Activated T-helper 17 cell treated with anti-CD3 and anti-CD28 coated beads, Interleukin-2, amount 50 U/mL, for 72 hours (primary cell): ENCODE results near the gene MAPKAPK2. TPM values are rescaled to one million over a fixed set of nuclear protein-coding genes. Genes with fewer than 3 reads are reported as not detected.

ENCODE experiments used
- ATAC-seq: fragments of 150-1000 bp; cut with Tn5 transposase; replicated peaks from 2 replicates; pipeline ENCODE4 v1.10.0; 2021; ENCODE audit warnings: mild to moderate bottlenecking, moderate library complexity
- H3K27ac Mint-ChIP-seq: one replicate; pipeline ENCODE4 v1.8.0; 2022; ENCODE audit warnings: mixed read lengths
- H3K27me3 Mint-ChIP-seq: one replicate; pipeline ENCODE4 v1.8.0; 2022; ENCODE audit warnings: mixed read lengths
- H3K36me3 Mint-ChIP-seq: one replicate; pipeline ENCODE4 v1.8.0; 2022; ENCODE audit warnings: low read depth, mild to moderate bottlenecking, mixed read lengths
- H3K4me1 Mint-ChIP-seq: one replicate; pipeline ENCODE4 v1.8.0; 2022; ENCODE audit warnings: mixed read lengths
- H3K4me3 Mint-ChIP-seq: one replicate; pipeline ENCODE4 v1.8.0; 2022; ENCODE audit warnings: mild to moderate bottlenecking, mixed read lengths
- H3K9me3 Mint-ChIP-seq: one replicate; pipeline ENCODE4 v1.8.0; 2022; ENCODE audit warnings: mixed read lengths
- total RNA-seq, 2 donors: library from RNA; stranded (reverse); gene quantifications; one replicate each; pipeline ENCODE4 v1.2.3, GENCODE V29; 2022

The MAPKAPK2 gene
- total RNA-seq, 2 donors from 2014 or later, result 64.6 to 85.3 TPM

GRCh38 chr1:206737729-206738201 is 53.1 kb downstream of the MAPKAPK2 start:
- Mint-ChIP-seq H3K27ac (peak overlapping the region; percentile 75), H3K36me3 (peaks cover 51% of the 10 kb centered on the region), H3K4me3 (peak overlapping the region; percentile 56), H3K4me1 (peaks cover 65% of the 10 kb centered on the region), H3K27me3 (no peaks in the 10 kb centered on the region), H3K9me3 (no peaks in the 10 kb centered on the region)
- peak; percentile 71 for ATAC-seq

DNA sequence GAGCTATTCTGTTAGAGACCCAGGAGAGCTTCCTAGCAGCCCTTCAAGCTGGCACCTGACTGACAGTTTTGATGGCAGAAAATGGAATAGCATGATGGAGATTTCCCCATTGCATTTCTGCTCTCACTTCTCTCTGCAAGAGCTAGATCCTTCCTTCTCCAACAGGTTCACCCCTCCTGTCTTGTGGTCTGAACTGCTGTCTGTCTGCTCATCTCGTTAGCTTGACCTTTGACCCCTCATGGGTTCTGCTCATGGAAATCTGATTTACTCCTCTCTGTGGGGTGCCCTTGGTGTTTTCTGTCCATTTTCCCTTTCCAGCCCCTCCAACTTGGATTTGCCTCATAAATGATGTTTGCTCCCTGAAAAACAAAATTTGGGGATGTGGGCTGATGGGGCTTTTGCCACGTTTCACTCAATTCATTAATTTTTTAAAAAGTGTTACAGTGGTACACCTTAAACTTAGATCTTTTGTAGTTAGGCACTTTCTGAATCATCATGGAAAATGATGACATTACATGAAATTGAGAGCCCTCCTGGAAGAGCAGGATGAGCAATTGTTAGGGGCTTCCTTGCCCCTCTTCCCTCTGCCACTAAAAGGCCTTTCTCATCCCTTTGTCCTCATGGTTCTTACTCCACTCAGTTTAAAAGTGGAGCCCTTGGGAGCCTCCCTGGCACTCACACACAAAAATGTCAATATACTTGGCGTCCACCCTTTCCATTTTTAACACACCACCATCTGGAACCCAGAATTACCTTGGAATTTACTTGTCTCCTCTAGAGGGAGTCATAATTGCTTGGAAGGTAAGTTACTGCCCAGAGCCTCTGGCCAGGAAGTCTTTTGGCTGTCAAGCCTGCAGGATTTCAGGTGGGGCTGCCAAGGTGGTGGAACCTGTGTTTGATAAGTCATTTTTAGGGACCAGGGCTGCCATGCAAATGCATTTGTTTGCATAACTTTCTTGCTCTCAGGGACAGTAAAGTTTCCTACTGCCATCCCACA is 54.0 kb downstream of the MAPKAPK2 start:
- ATAC-seq, result no peak
- Mint-ChIP-seq H3K4me3 (peak overlapping the region; percentile 56), H3K4me1 (peaks cover 71% of the 10 kb centered on the region), H3K27ac (peak overlapping the region; percentile 75), H3K36me3 (peaks cover 42% of the 10 kb centered on the region), H3K27me3 (no peaks in the 10 kb centered on the region), H3K9me3 (no peaks in the 10 kb centered on the region)

DNA sequence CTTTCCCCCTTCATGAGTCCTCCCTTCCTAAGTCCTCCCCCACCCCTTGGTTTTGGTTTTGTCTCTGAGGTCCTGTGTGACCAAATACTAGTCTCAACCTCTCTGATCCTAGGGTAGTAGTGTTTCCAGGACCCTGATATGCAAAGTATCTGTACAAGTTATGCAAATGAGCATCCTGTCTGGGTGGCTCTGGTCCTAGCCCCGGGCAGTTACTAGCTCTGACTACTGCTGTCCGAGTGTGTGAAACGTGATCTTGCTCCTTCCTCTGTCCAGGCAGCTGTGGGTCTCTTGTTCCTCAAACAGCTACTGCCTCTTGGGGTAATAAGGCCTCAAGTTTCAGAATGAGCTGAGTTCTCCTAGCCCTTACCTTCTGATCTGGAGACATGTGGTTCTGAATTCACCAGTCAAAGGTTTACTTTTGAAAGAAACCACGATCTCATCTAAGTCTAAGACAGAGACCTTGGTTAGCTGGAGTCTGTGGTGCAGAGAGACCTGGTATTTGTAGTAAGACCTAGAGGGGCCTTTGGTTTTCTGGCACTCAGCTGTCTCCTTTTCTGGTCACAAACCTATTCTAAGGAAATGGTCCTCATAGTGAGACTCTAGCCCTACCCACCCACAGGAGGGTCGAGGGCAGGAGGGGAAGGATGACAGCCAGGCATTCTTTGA is 54.8 kb downstream of the MAPKAPK2 start:
- H3K9me3 Mint-ChIP-seq, result no peaks in the 10 kb centered on the region
- H3K36me3 Mint-ChIP-seq, result peaks cover 34% of the 10 kb centered on the region
- peak overlapping the region; percentile 75 for H3K27ac Mint-ChIP-seq
- ATAC-seq, result peak; percentile 72
- H3K4me3 Mint-ChIP-seq, result peak overlapping the region; percentile 56
- no peaks in the 10 kb centered on the region for H3K27me3 Mint-ChIP-seq
- peaks cover 71% of the 10 kb centered on the region for H3K4me1 Mint-ChIP-seq

DNA sequence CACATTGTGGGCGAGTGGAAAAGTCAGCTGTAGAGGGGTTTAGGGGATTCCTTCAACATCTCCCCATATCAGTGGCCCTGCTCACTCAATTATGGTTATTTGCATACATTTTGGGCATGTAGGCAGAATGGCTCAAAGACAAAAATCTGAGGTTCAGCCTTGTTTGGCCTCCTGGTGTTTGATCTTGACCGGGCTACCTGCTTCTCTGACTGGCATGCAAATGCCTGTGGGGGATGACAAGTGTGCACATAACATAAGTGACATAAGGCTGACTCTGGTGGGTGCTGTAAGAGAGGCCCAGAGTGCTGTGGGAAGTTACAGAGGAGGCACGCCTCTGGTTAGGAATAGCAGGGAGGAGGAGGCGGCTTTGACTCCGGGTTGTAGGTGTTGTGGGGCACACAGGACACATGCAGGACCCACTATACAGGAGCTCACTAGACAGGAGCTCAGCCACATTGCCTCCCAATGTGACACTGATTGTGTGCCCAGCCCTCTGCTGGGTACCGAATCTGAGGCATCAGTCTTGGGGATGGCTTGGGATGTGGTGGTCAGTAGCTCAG is 56.5 kb downstream of the MAPKAPK2 start:
- Mint-ChIP-seq H3K27me3 (no peaks in the 10 kb centered on the region), H3K27ac (no peak overlapping the region), H3K9me3 (no peaks in the 10 kb centered on the region), H3K4me3 (peak overlapping the region; percentile 1), H3K36me3 (peaks cover 25% of the 10 kb centered on the region), H3K4me1 (peaks cover 72% of the 10 kb centered on the region)
- ATAC-seq, result no peak

DNA sequence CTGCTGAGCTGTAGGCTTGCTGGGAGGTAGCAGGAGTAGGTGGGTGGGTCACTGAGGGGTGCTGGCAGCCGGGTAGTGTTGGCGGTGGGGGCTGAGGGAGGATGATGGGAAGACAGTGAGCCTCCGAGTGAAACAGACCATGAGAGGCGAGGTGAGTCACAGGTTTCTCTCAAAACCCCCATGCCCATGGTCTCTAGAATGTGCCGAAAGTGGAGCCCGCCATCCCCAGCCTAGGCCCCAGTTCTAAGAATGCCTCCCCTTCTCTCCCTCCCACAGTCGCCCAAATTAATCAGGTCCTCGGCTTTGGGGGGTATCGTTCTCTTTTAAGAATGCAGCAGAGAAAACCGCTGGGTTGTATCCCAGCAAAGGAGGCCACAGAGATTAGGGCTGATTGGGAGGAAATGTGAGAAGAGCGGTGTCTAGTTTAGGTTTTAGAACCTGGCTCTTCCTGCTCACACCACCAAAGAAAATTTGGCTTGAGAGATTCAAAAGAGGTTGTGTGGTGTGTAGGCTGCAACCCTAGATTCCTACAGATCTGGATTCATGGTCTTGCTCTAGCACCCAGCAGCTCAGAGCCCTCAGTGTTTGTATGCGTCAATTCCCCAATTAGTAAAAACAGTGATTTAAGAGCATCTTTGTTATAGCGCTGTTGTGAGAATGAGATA is 58.1 kb downstream of the MAPKAPK2 start:
- H3K27me3 Mint-ChIP-seq, result no peaks in the 10 kb centered on the region
- peak overlapping the region; percentile 37 for H3K4me3 Mint-ChIP-seq
- peaks cover 14% of the 10 kb centered on the region for H3K36me3 Mint-ChIP-seq
- H3K27ac Mint-ChIP-seq, result peak overlapping the region; percentile 42
- H3K9me3 Mint-ChIP-seq, result no peaks in the 10 kb centered on the region
- peaks cover 56% of the 10 kb centered on the region for H3K4me1 Mint-ChIP-seq
- peak; percentile 29 for ATAC-seq

GRCh38 chr1:206744683-206745082 is 60.0 kb downstream of the MAPKAPK2 start:
- ATAC-seq, result peak; percentile 38
- Mint-ChIP-seq H3K4me1 (peaks cover 44% of the 10 kb centered on the region), H3K9me3 (no peaks in the 10 kb centered on the region), H3K27ac (no peak overlapping the region), H3K27me3 (no peaks in the 10 kb centered on the region), H3K4me3 (peak overlapping the region; percentile 20), H3K36me3 (peaks cover 3% of the 10 kb centered on the region)

DNA sequence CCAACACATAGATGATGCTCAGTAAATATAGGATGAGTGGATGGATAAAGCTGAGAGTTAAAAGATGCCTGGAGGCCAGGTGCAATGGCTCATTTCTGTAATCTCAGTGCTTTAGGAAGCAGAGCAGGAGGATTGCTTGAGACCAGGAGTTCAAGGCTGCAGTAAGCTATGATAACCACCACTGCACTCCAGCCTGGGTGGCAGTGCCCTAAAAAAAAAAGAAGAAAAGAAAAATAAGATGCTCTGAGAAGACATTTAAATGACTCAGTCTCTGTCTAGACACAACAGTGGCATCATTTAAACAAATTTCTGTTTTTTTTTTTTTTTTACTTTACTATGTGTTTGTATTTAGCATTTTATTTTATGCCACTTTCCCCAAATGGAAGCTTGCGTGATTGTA is 60.6 kb downstream of the MAPKAPK2 start:
- Mint-ChIP-seq H3K27ac (no peak overlapping the region), H3K9me3 (no peaks in the 10 kb centered on the region), H3K4me3 (no peak overlapping the region), H3K27me3 (no peaks in the 10 kb centered on the region), H3K4me1 (peaks cover 40% of the 10 kb centered on the region), H3K36me3 (no peaks in the 10 kb centered on the region)
- no peak for ATAC-seq

GRCh38 chr1:206748348-206749030 is 63.8 kb downstream of the MAPKAPK2 start:
- Mint-ChIP-seq H3K4me1 (peaks cover 16% of the 10 kb centered on the region), H3K36me3 (no peaks in the 10 kb centered on the region), H3K27me3 (no peaks in the 10 kb centered on the region), H3K9me3 (no peaks in the 10 kb centered on the region), H3K27ac (no peak overlapping the region), H3K4me3 (no peak overlapping the region)
- ATAC-seq, result no peak

DNA sequence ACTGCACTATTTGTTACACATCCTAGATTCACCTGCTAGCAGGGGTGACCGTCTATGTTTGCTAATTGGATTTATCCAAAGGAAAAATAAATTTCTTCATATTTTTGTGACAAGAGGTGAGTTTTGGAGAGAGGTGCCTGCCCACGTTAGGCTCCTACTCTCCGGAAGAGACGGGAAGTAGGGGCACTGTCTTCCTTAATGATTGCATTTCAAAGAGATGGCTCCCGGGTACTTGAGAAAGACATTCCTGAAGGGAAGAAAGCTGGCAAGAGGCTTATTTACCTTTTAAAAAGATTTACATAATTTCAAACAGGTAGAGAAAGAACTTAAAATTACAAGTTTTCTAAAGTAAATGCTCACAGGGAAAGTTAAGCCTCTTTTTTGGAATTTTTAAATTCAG is 67.2 kb downstream of the MAPKAPK2 start:
- no peak overlapping the region for H3K27ac Mint-ChIP-seq
- no peaks in the 10 kb centered on the region for H3K36me3 Mint-ChIP-seq
- H3K4me1 Mint-ChIP-seq, result peaks cover 17% of the 10 kb centered on the region
- peaks cover 3% of the 10 kb centered on the region for H3K9me3 Mint-ChIP-seq
- no peak for ATAC-seq
- no peak overlapping the region for H3K4me3 Mint-ChIP-seq
- H3K27me3 Mint-ChIP-seq, result no peaks in the 10 kb centered on the region

DNA sequence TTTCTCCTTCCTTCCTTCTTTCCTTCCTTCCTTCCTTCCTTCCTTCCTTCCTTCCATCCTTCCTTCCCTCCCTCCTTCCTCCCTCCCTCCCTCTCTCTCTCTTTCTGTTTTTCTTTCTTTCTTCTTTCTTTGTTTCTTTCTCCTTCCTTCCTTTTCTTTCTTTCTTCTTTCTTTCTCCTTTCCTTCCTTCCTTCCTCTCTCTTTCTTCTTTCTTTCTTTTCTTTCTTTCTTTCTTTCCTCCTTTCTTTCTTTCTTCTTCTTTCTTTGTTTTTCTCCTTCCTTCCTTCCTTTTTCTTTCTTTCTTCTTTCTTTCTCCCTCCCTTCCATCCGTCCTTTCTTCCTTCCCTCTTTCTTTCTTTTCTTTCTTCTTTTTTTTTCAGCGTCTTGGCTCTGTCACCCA is 67.8 kb downstream of the MAPKAPK2 start:
- no peak for ATAC-seq
- peaks cover 3% of the 10 kb centered on the region for H3K9me3 Mint-ChIP-seq
- no peak overlapping the region for H3K27ac Mint-ChIP-seq
- H3K27me3 Mint-ChIP-seq, result no peaks in the 10 kb centered on the region
- peaks cover 17% of the 10 kb centered on the region for H3K4me1 Mint-ChIP-seq
- no peak overlapping the region for H3K4me3 Mint-ChIP-seq
- no peaks in the 10 kb centered on the region for H3K36me3 Mint-ChIP-seq

GRCh38 chr1:206753141-206753540 is 68.4 kb downstream of the MAPKAPK2 start:
- no peak for ATAC-seq

DNA sequence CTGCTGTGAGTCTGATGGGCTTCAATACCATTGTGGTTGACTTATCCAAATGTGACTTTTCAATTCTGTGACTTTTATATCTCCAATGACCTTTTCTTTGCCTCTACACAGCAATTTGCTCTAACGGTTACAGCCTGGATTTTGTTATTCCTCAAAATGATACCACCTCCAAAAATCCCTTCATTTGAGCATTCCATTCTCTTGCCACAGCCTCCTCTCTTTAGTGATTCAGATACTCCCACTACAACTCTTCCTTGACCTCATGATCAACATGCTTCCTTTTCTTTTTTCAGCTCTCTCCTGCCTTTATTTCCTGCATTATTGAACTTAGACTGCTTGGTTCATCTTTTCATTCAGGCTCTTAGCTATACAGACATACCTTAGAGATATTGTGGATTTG is 69.3 kb downstream of the MAPKAPK2 start:
- no peaks in the 10 kb centered on the region for H3K27me3 Mint-ChIP-seq
- H3K27ac Mint-ChIP-seq, result no peak overlapping the region
- peaks cover 3% of the 10 kb centered on the region for H3K9me3 Mint-ChIP-seq
- no peak for ATAC-seq
- no peaks in the 10 kb centered on the region for H3K36me3 Mint-ChIP-seq
- H3K4me3 Mint-ChIP-seq, result no peak overlapping the region
- H3K4me1 Mint-ChIP-seq, result peaks cover 14% of the 10 kb centered on the region

More at GRCh38 chr1:206753141-206753540, 68.4 kb downstream of the MAPKAPK2 start:
- Mint-ChIP-seq H3K36me3 (no peaks in the 10 kb centered on the region), H3K27me3 (no peaks in the 10 kb centered on the region), H3K27ac (no peak overlapping the region), H3K4me1 (peaks cover 17% of the 10 kb centered on the region), H3K4me3 (no peak overlapping the region), H3K9me3 (peaks cover 3% of the 10 kb centered on the region)

- Mint-ChIP-seq H3K36me3 (no peaks in the 10 kb centered on the region), H3K4me3 (no peak overlapping the region), H3K27ac (no peak overlapping the region), H3K27me3 (no peaks in the 10 kb centered on the region), H3K4me1 (peaks cover 14% of the 10 kb centered on the region), H3K9me3 (peaks cover 3% of the 10 kb centered on the region)
- ATAC-seq, result peak; percentile 93
These were observed 73.0 kb downstream of the MAPKAPK2 start for GRCh38 chr1:206757524-206758266.
